COR-L47 (cell line): Measurements from ENCODE around the gene PNMA8C.

ENCODE experiments used
- DNase-seq: peaks from one replicate; lab custom pipeline; 2025; lab: John Stamatoyannopoulos, UW

The PNMA8C gene

DNA sequence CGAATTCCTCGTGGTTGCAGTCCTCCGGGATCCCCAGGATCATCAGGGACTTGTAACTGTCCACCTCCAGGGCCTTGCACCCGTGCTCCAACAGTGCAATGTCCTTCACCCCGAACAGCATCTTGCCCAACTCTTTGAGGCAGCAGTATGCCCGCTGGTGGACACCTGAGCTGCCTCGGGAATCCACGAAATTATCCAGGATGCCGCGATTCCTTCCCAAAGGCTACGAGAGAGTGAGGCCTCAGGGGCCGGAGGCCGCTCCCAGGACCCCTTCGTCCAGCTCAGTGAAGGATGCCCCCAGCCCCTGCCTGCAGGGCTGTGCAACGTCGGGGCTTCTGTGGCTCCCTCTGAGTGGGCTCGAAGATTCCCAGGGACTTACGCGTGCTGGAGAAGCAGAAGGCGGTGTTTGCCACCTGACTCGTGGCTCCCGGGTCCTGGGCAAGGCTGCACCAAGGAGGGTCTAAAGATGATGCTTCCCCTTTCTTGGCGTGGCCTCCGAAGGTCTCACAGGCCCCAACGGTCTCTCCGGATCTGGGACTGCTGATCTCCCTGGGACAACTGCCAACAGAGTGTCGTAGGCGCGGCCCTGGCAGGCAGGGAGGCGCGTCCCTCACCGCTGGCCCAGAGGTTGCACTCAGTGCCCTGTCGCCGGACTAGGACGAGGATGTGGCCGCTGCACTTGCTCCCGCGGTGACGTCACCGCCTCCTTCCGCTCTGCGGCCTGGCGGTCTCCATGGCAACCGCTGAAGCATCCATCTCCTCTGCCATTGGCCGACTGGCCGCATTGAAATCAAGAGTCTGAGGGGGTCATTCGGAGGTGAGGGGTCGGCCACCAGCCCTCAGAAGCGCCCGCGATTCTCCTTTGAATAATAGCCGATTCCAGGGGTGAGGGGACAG, at the start of gene PNMA8C:
PNMA8C (minus strand) TSS at position 698 of the 897 bp plus-strand sequence; CDS start at position 121, 577 bp downstream.
- DNase-seq, result peak; percentile 62

DNA sequence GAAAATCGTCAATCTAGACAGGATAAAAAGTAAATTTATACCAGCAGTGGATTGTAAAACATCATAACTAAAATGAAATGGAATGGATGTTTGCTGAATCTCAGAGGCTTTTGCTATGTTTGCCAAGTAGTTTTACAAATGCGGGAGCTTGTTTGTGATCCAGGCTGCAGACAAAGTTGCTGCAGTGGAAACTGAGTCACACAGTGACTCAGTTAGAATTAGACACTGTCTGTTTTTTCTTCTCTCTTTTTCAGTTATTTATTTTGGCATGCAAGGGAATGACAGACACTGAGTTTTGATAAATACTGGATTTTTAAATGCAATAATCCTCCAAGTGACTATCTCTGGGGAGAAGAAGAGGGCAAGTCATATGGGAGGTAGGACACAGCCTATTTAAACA, 47.2 kb upstream of the PNMA8C start:
- DNase-seq, result no peak

DNA sequence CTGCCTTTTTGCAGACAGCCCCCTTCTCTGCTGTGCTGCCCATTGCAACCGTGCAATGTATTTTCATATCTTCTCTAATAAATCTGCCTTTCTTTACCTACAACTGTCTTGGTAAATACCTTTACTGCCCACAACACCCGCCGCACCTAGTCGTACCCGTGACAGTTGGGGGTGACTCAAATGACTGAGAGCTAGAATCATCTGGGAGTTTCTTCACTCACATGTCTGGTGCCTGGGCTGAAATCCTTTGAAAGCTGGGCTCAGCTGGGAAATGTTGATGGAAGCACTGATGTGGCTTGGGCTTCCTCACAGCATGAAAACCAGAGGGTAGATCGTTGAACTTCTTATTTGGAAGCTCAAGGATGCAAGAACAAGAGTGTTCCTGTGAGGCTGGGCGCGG, 45.5 kb upstream of the PNMA8C start:
- no peak for DNase-seq

DNA sequence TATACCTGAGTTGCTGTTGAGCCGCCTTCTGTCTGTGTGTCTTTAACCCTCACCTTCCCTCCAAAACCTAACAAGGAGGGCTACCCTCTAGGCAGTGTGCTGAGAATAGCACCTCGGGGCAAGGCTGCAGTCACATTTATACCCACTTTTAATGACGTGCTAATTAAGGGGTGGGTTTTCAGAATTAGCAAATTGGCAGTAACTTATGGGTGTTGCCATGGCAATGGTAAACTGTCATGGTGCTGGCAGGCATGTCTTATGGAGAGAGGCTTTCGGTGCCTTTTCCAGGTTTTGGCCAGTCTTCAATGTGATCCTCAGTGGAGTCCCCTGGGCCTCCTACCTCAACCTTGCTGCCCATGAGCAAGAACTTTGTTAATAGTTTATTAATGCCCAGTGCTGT, 43.9 kb upstream of the PNMA8C start:
- no peak for DNase-seq

DNA sequence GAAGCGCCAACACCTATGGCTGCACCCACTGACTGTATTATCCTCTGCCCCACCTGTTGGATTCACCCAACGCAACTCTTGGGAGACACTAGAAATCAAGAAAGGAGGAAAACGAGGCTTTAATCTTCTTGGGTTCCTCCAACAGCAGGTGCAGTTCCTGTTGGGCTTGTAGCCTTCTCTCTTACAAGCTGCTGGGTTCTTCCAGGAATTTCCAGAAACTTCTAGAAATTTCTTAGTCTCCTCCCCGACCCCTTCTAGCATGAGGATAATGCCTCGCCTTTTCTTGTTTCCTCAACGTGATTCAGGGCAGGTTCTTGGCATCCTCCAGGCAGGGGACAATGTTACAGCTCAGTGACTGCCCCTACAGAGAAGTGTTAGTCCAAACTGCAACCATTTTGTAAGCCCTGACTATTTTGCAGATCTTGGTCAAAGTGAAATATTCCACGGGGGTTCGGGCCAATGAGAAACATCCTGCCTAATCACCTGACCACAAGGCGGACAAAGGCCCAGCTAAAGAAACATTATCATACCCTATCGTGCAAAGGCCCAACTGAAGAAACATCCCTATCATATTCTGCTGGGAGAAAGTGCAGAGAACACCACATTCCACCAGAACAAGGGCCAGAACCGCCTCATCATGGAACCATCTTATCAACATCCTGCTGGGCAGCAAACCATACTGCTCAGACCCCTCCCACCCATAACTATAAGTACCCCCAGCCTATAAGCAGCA, 43.2 kb upstream of the PNMA8C start:
- no peak for DNase-seq

DNA sequence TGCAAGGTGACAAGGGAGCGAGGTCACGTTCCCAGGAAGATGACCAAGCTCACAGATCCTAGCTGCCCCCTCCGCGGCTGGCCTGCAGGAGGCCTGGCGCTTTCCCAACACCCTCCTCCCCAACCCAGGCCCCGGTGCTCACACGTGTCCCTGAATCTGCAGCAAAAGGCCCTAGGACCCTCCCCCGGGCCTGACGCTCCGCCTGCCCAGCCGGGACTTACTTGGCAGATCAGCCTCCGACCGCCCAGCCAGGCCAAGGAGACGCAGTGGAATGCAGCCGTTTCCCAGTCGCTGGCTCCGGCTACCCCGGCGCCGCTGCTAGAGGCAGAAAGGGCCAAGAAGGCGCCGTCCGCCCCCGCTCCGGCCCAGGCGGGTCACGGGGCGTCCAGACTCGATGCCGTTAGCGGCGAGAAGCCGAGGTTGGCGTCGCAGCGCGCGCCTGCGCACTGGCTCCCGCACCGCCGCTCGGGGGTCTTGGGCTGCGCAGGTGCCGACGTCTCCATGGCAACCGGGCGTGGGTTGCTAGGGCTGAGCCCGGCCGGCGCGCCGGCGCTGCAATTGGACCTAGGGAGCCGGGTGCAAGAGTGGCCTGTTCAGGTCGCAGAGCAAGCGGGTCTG, 42.5 kb upstream of the PNMA8C start, which contains the start of gene PNMA8A:
PNMA8A (minus strand) TSS at position 448 of the 618 bp plus-strand sequence. CDS start 528 bp downstream, outside the sequence.
- peak; percentile 91 for DNase-seq

DNA sequence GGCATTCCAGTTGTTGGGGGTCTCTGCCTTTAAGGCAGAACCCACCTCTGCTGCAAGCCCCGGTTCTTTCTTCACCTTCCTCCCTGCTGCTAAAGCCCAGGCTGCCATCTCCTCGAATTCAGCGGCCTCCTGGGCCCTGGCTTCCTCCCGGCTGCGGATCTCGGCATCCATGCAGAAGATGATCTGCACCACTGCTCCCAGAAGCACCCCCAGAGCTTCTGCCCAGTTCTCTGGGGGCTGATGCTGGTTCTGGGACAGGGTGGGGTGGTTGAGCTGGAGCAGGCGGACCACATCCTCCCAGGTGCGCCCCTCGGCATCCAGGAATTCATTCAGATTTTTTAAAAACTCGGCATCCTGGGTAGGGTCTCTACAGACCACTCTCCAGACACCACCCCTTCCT, 41.6 kb upstream of the PNMA8C start:
- no peak for DNase-seq

DNA sequence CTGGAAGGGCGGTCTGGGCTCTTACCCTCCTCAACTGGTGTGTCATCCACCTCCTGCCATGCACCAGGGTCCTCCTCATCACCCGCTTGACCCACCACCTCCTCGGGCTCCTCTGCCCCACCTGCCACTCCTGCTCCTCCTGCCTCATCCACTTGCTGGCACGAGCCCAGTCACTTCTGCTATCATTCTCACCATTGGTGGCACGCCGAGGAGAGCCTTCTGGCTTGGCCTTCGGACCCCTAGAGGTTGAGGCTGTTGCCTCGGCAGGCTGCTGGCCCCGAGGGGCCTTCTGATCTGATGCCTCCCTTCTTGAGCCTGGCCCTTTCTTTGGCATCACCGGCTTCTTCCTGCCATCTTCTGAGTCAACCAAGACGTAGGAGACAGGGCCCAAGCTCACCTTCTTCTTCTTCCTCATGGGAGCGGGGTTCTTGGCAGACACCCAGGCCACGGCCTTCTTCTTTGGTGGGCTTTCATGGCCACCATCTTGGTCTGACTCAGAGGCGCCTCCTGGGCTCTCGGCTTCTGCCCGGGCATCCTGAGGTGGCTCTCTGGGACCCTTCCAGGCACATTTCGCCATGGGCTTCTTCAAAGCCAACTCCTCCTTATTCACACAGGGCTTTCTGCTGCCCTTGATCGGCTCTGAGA, 40.9 kb upstream of the PNMA8C start:
- no peak for DNase-seq

DNA sequence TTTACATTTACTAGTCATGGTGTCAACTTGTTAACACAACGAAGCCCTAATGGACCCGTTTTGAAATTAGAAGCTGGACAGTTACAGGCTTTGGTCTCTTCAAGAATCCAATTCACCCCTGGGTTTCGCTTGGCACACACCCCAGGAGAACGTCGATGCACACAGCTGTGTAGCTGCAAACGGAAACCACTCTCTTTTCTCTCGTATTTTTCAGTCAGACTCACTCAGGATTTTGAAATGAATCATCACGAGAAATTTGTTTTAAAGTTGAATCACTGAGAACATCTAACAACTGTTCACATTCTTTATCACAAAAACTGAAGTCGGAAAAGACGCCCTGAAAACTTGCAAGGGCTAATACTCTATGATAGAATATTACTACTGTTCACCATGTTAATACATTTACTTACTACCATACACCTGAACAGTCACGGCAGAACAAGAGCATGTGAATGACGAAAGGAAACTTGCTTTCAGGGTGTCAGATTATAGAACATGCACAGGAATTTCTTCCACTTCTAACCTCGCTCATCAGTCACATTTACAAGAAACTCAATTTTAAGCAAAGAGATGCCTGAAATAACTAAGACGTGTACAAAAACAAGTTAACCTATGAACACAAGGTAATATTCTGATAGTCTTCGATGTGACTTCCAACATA, 37.9 kb upstream of the PNMA8C start:
- DNase-seq, result no peak

DNA sequence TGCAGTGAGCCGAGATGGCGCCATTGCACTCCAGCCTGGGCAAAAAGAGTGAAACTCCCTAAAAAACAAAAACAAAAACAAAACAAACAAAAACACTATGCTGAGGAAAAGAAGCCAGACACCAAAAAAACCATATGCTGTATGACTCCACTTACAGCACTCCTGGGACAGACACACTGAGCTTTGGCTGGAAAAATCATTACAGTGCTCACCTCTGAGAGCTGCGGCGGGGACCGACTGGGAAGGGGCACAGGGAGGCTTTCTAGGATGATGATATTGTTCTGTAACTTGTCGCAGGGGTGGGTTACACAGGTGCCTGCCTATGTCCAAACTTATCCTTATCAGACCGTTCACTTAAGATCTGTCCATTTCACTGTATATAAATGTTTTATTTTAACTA, 34.8 kb upstream of the PNMA8C start:
- no peak for DNase-seq

DNA sequence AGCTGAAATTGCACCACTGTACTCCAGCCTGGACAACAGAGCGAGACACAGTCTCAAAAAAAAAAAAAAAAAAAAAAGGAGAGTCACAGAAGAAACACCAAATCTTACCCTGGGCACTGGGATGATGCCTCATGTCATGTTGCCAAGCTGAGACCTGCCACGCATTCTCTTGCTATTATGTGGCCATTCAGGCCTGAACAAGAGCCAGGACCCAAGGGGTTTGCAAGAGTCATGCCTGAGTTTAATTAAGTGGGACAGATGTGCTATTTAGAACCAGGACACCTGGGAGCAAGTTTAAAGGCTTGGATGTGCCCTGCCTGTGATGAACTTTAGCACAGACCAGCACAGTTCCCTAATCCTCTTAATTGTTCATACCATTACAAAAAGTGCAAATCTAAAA, 32.8 kb upstream of the PNMA8C start:
- DNase-seq, result no peak

DNA sequence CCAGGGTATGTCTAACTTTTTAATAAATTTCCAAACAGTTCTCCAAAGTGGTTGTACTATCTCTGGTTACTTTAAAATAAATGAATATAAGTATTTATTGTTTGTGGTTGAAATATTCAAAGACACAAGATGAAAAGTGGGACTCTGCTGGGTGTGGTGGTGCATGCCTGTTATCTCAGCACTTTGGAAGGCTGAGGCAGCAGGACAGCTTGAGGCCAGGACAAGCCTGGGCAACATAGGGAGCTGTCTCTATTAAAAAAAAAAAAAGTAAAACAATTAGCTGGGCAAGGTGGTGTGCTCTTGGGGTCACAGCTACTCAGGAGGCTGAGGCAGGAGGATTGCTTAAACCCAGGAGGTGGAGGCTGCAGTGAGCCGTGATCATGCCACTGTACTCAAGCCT, 32.2 kb upstream of the PNMA8C start:
- DNase-seq, result no peak

DNA sequence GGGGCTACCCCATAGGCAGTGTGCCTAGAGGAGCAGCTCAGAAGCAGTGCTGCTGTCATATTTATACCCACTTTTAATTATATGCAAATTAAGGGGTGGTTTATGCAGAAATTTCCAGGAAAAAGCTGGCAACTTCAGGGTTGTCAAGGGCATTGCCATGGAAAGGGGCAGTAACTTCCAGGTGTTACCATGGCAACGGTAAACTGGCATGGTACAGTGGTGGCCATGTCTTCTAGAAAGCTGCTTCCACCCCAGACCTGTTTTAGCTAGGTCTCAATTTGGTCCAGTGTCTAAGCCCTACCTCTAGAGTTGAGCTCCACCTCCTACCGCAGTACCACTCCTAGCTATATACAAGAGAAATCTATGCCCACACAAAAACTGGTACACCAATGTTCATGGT, 31.3 kb upstream of the PNMA8C start:
- DNase-seq, result no peak

DNA sequence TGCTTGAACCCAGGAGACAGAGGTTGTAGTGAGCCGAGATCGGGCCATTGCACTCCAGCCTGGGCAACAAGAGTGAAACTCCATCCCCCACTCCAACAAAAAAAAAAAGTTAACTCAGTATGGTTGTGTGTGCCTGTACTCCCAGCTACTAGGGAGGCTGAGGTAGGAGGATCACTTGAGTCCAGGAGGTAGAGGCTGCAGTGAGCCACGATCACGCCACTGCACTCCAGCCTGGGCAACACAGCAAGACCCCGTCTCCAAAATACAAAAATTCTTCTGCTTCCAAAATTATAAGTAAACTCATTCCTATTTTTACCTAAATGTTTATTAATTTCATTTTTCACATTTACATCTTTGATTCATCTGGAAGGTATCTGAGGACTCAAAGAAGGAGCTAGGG, 28.2 kb upstream of the PNMA8C start:
- no peak for DNase-seq

DNA sequence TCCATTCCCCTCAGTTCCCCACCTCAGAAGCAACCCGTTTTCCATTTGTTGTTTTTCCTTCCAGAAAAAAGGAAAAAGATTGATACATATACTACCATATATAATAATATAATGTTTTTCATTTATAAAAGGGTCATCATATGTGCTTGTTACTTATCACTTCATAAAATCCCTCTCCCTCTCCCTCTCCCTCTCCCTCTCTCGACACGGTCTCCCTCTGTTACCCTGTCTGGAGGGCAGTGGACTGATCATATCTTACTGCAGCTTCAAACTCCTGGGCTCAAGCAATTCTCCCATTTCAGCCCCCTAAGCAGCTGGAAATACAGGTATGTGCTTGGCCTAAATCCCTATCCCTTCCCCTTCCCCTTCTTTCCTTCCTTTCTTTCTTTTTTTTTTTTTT, 25.5 kb upstream of the PNMA8C start:
- no peak for DNase-seq

DNA sequence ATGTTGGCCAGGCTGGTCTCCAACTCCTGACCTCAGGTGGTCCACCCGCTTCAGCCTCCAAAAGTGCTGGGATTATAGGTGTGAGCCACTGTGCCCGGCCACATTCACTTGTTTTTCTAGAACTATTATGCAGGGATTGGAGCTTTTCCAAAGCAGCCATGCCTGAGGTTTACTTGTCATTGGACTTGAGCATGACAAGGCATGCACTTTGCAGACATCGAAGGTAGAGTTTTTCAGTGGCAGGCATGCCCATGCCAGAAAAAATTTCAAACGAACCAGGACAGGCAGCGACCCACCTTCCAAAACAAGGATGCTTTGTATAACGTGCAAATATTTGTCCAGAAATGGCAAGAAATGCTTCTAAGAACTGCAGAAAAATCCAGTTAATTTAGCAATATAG, 24.9 kb upstream of the PNMA8C start:
- DNase-seq, result no peak

DNA sequence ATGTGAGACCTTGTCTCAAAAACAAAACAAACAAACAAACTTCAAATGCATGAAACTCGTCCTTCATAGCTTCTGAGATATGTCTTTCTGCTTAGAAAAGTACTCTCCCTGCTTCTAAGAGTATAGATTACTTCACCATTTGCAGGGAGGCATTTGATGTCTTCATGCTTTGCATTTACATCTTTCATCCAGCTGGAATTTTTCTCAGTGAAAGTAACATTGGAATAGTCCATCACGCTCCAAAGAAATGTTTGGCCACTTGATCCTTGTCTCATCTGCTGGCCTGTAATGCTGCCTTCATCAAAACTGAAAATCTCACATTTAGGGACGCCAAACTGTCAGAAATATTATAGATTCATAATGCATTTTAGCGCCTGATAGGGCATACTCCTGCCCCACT, 23.4 kb upstream of the PNMA8C start:
- no peak for DNase-seq

DNA sequence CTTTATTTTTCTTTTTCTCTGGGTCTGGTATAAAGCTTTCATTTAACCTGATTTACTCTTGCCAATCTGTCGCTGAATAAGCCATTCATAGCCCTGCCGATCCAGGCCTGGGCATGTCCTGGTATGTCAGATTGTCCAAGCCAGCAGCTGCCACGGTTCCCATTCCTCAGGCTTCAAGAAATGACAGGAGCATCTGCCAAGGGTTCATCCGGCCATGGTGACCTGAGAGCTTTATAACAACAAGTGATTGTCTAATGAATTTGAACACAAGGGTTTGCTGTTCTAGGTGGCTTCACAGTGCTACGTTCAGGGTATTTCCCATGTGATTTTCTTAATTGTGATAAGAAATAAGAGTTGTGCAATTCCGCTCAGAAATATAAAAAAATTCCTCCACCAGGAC, 22.6 kb upstream of the PNMA8C start:
- DNase-seq, result no peak

DNA sequence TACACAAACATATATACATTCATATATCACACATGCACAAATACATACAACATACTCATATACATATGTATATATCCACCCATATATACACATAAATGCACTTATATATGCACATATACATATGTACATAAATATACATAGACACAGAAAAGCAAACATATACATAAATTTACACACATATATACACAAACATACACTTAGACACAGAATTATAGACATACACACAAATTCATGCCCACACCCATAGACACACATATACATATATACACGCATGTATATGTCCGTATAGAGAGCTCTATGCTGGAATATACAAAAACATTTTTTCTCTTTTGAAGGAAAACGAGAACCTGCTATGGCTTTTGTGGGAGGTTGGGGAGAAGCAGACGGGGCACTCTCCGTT, 22.0 kb upstream of the PNMA8C start:
- no peak for DNase-seq

DNA sequence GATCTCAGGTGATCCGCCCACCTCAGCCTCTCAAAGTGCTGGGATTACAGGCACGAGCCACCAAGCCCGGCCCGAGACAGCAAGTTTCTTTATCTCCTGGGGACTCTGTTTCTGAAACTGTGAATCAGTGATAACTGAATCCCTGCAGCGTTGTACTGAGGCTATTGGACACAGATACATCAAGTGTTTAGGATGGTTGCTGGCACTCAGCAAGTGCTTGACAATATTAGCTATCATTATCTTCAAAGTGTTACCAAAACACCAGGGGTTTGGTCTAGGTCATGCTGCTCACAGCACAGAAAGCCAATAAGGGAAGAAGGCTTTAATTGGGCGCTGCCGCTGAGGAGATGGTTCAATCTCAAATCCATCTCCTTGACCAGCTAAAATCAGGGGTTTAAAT, 20.5 kb upstream of the PNMA8C start:
- DNase-seq, result no peak

DNA sequence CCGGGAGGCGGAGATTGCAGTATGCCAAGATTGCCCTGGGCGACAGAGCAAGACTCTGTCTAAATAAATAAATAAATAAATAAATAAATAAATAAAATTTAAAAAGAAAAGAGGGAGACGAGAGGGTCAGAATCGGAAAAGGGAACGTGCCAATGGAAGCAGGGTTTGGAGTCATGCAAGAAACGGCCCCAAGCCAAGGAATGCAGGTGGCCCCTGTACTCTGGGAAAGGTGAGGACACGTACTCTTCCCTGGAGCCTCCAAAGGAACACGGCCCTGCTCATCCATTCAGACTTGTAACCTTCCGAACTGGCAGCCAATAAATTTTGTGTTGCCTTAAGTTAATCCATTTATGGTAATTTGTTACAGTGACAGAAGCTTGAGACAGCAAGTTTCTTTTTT, 19.9 kb upstream of the PNMA8C start:
- DNase-seq, result no peak

DNA sequence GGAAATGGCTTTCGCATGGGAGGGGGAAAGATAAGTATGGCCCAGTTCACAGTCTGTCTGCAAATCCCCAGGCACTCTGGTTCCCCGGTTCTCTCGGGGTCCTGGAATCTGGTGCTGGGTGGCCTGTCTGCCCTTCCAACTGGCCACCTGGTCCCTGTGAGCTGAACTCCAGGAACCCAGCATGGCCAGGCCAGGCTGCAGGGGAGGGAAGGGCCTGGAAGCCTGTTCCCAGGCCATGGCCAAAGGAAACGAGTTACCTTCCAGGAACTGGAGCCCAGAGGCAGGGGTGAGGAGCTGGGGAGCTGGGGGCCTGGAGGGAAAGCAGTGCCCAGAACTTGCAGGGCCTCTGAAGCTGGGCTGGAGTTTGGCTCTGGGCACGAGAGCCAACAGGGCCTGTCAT, 19.1 kb upstream of the PNMA8C start:
- DNase-seq, result no peak
